Measurements from ENCODE around the gene INTS12. TPM values are rescaled to one million over a fixed set of nuclear protein-coding genes. Genes with fewer than 3 reads are reported as not detected.

INTS12 gene
- total and polyA plus RNA-seq, 2 experiments from 2014 or later, result 12.6 to 15.3 TPM

- TF ChIP-seq CTCF (conservative IDR thresholded peaks at IDR 0.05; ENCODE audit: low read depth in 2 of 2), result no peak
- TF ChIP-seq ZNF331 (CRISPR knock-in tag; IDR thresholded peaks at IDR 0.05; ENCODE audit: low read depth), result no peak
- no peak for TF ChIP-seq CREB1 (CRISPR knock-in tag; IDR thresholded peaks at IDR 0.05; ENCODE audit: low read depth)
- TF ChIP-seq POLR2AphosphoS5 (IDR thresholded peaks at IDR 0.05; ENCODE audit: low read depth), result no peak
Observed at GRCh38 chr4:105714071-105714521, 5.6 kb upstream of the INTS12 start (continued).

GRCh38 chr4:105712766-105713165 is 4.3 kb upstream of the INTS12 start:
- H3K27ac ChIP-seq (ENCODE audit: low read depth), result no peak overlapping the region
- H3K4me3 Mint-ChIP-seq, result no peak overlapping the region
- H3K9me2 ChIP-seq (ENCODE audit: insufficient read depth), result no peaks in the 10 kb centered on the region
- H3K4me1 ChIP-seq (ENCODE audit: insufficient read depth), result peaks cover 12% of the 10 kb centered on the region; the same call in 1 of the 2 replicates
- H4K20me1 ChIP-seq (replicated peaks; ENCODE audit: insufficient read depth), result 0 out of 2 replicates have a peak, but pooled peaks cover 3% of the 10 kb centered on the region
- ATAC-seq, result no peak
- peak overlapping the region; percentile 38; the same call in 1 of the 2 replicates for H3K27ac Mint-ChIP-seq
- H3K9me3 Mint-ChIP-seq, result peaks cover 8% of the 10 kb centered on the region
- no peak overlapping the region for H3K4me3 ChIP-seq
- no peaks in the 10 kb centered on the region for H3K27me3 Mint-ChIP-seq (ENCODE audit: insufficient read depth, low read depth, poor library complexity)
- TF ChIP-seq ETS1 (IDR thresholded peaks at IDR 0.05) (no peak), STAT1 (IDR thresholded peaks at IDR 0.05; ENCODE audit: unreplicated experiment) (no peak), CREB1 (CRISPR knock-in tag; IDR thresholded peaks at IDR 0.05; ENCODE audit: low read depth) (no peak), ZNF331 (CRISPR knock-in tag; IDR thresholded peaks at IDR 0.05; ENCODE audit: low read depth) (no peak), EZH2phosphoT487 (IDR thresholded peaks at IDR 0.05; ENCODE audit: unreplicated experiment) (no peak), NANOG (IDR thresholded peaks at IDR 0.05; ENCODE audit: borderline replicate concordance) (no peak), ZNF114 (CRISPR knock-in tag; IDR thresholded peaks at IDR 0.05) (no peak), EZH2 (IDR thresholded peaks at IDR 0.05; ENCODE audit: low read depth, unreplicated experiment) (no peak)
- H3K4me1 Mint-ChIP-seq, result peaks cover 5% of the 10 kb centered on the region
- no peaks in the 10 kb centered on the region for H3K36me3 ChIP-seq (ENCODE audit: insufficient read depth)
- H3K4me2 ChIP-seq, result no peak overlapping the region
- peaks cover 72% of the 10 kb centered on the region for H3K79me2 ChIP-seq (replicated peaks; ENCODE audit: insufficient read depth)
- H3F3A ChIP-seq (replicated peaks; ENCODE audit: low read depth), result no peaks in the 10 kb centered on the region
- no peaks in the 10 kb centered on the region for H3K27me3 ChIP-seq (ENCODE audit: insufficient read depth)
- no peak overlapping the region for H2AFZ ChIP-seq
- H3K36me3 Mint-ChIP-seq (ENCODE audit: low read depth), result peaks cover 13% of the 10 kb centered on the region; the same call in 2 of the 3 replicates
- DNase-seq (ENCODE audit: low spot score), result no peak

- H3K27ac Mint-ChIP-seq, result no peak overlapping the region
- no peak overlapping the region for H3K4me3 ChIP-seq
- no peaks in the 10 kb centered on the region for H3K27me3 Mint-ChIP-seq (ENCODE audit: insufficient read depth, low read depth, poor library complexity)
- no peak for ATAC-seq
- H3K4me1 ChIP-seq (ENCODE audit: insufficient read depth), result peaks cover 15% of the 10 kb centered on the region; the same call in 1 of the 2 replicates
- peaks cover 13% of the 10 kb centered on the region for H3K4me1 Mint-ChIP-seq
- H3F3A ChIP-seq (replicated peaks; ENCODE audit: low read depth), result no peaks in the 10 kb centered on the region
- H4K20me1 ChIP-seq (replicated peaks; ENCODE audit: insufficient read depth), result no peaks in the 10 kb centered on the region
- no peaks in the 10 kb centered on the region for H3K36me3 ChIP-seq (ENCODE audit: insufficient read depth)
- no peak for TF ChIP-seq JUNB (IDR thresholded peaks at IDR 0.05; ENCODE audit: unreplicated experiment)
- TF ChIP-seq CREB1 (CRISPR knock-in tag; IDR thresholded peaks at IDR 0.05; ENCODE audit: low read depth), result no peak
- TF ChIP-seq NANOG (IDR thresholded peaks at IDR 0.05; ENCODE audit: borderline replicate concordance), result no peak
- TF ChIP-seq EZH2 (IDR thresholded peaks at IDR 0.05; ENCODE audit: low read depth, unreplicated experiment), result no peak
- TF ChIP-seq ZNF331 (CRISPR knock-in tag; IDR thresholded peaks at IDR 0.05; ENCODE audit: low read depth), result no peak
- TF ChIP-seq ZNF114 (CRISPR knock-in tag; IDR thresholded peaks at IDR 0.05), result no peak
- TF ChIP-seq REST (IDR thresholded peaks at IDR 0.05; ENCODE audit: unreplicated experiment), result no peak
- no peaks in the 10 kb centered on the region for H3K36me3 Mint-ChIP-seq (ENCODE audit: low read depth)
- H3K9me3 Mint-ChIP-seq, result no peaks in the 10 kb centered on the region
- peaks cover 67% of the 10 kb centered on the region for H3K79me2 ChIP-seq (replicated peaks; ENCODE audit: insufficient read depth)
- no peak overlapping the region for H2AFZ ChIP-seq
- DNase-seq (ENCODE audit: low spot score), result no peak
- peak overlapping the region; percentile 28; the same call in 1 of the 2 replicates for H3K27ac ChIP-seq (ENCODE audit: low read depth)
- no peaks in the 10 kb centered on the region for H3K27me3 ChIP-seq (ENCODE audit: insufficient read depth)
- no peak overlapping the region for H3K4me3 Mint-ChIP-seq
- H3K9me2 ChIP-seq (ENCODE audit: insufficient read depth), result no peaks in the 10 kb centered on the region
- H3K4me2 ChIP-seq, result no peak overlapping the region
Observed at GRCh38 chr4:105710678-105711077, 2.2 kb upstream of the INTS12 start.

All from GM23338 (cell line).